ENCODE data around the gene SLC4A8. TPM values are rescaled to one million over a fixed set of nuclear protein-coding genes. Genes with fewer than 3 reads are reported as not detected.
"Not testable (repeated sequence)": the region's sequence is repeated elsewhere in the genome, so short reads cannot be mapped to it uniquely, and the experiment has no call there.

Gene SLC4A8
- total RNA-seq, 1 donor from 2014 or later = 1.7 TPM

- peak; percentile 10 for DNase-seq
Measured at GRCh38 chr12:51482929-51483697, 58.5 kb downstream of the SLC4A8 start.

GRCh38 chr12:51484119-51484518 lies 59.5 kb downstream of the SLC4A8 start:
- DNase-seq = no peak

GRCh38 chr12:51488281-51488680 lies 63.6 kb downstream of the SLC4A8 start:
- no peak for DNase-seq

- no peak for DNase-seq
Measured at GRCh38 chr12:51493281-51493680, 68.7 kb downstream of the SLC4A8 start.

- no peak for DNase-seq
Measured at GRCh38 chr12:51496895-51497294, 72.3 kb downstream of the SLC4A8 start.

- DNase-seq = no peak
Measured at GRCh38 chr12:51504851-51505250, 80.2 kb downstream of the SLC4A8 start.

GRCh38 chr12:51505360-51506105 lies 80.9 kb downstream of the SLC4A8 start:
- DNase-seq = no peak

- DNase-seq = no peak
Measured at GRCh38 chr12:51507178-51507577, 82.5 kb downstream of the SLC4A8 start.

- DNase-seq = no peak
Measured at GRCh38 chr12:51508285-51508684, 83.7 kb downstream of the SLC4A8 start.

GRCh38 chr12:51511546-51512260 lies 87.1 kb downstream of the SLC4A8 start:
- DNase-seq = no peak

GRCh38 chr12:51512438-51512837 lies 87.8 kb downstream of the SLC4A8 start:
- DNase-seq = no peak

- not testable (repeated sequence) for DNase-seq
Measured at GRCh38 chr12:51515037-51515436, 90.4 kb downstream of the SLC4A8 start.

GRCh38 chr12:51517316-51517715 lies 92.7 kb downstream of the SLC4A8 start:
- no peak for DNase-seq

GRCh38 chr12:51517800-51518199 lies 93.2 kb downstream of the SLC4A8 start:
- no peak for DNase-seq

- no peak for DNase-seq
Measured at GRCh38 chr12:51519755-51520154, 95.1 kb downstream of the SLC4A8 start.

- no peak for DNase-seq
Measured at GRCh38 chr12:51520576-51521325, 96.1 kb downstream of the SLC4A8 start.

- DNase-seq = peak; percentile 16
Measured at GRCh38 chr12:51521554-51522276, 97.1 kb downstream of the SLC4A8 start.

- no peak for DNase-seq
Measured at GRCh38 chr12:51522696-51523095, 98.1 kb downstream of the SLC4A8 start.

GRCh38 chr12:51524386-51524901 lies 99.8 kb downstream of the SLC4A8 start:
- DNase-seq = no peak

GRCh38 chr12:51525518-51525917 lies 100.9 kb downstream of the SLC4A8 start:
- no peak for DNase-seq

- DNase-seq = no peak
Measured at GRCh38 chr12:51527966-51528365, 103.3 kb downstream of the SLC4A8 start.
